OCI-LY1 (cell line): ENCODE results near the gene PRKAR2B.

Experiments
- CTCF ChIP-seq: fragments of 200-600 bp; sonication (generic), shearing (Covaris generic); IDR thresholded peaks from 2 replicates; pipeline ENCODE4 v1.5.1; 2017; ENCODE audit warnings: mild to moderate bottlenecking, antibody characterized with exemption, low read length, moderate library complexity, mixed read lengths
- EZH2 ChIP-seq: fragments of 200-600 bp; sonication (generic), shearing (Covaris generic); IDR thresholded peaks from 2 replicates; pipeline ENCODE4 v1.8.0; 2017; ENCODE audit warnings: borderline replicate concordance, mixed run types, mild to moderate bottlenecking, antibody characterized with exemption, low read length, moderate library complexity, mixed read lengths

- TF ChIP-seq CTCF (no peak), EZH2 (no peak)
Observed at GRCh38 chr7:107037717-107038603, 6.5 kb upstream of the PRKAR2B start.
